K562 (cell line): ENCODE data around the gene CLDN10. TPM values are rescaled to one million over a fixed set of nuclear protein-coding genes. Genes with fewer than 3 reads are reported as not detected.

Source experiments
- PRMT5 ChIP-seq: sonication (generic); formaldehyde crosslinking; IDR thresholded peaks from 2 replicates; pipeline ENCODE4 v1.5.0; 2020; ENCODE audit warnings: missing genetic modification reagents
- ZC3H8 ChIP-seq: fragments of 450-650 bp; IDR thresholded peaks from 2 replicates; pipeline ENCODE4 v1.6.1; 2017
- ZFP30 ChIP-seq: fragments of 250-450 bp; sonication (Bioruptor Pico); IDR thresholded peaks from 2 replicates; pipeline ENCODE4 v1.8.0; 2022; ENCODE audit warnings: moderate library complexity, mild to moderate bottlenecking, inconsistent platforms, borderline replicate concordance
- polyA plus RNA-seq, 8 experiments: library from polyadenylated mRNA; depleted of rRNA in 4 of 8; stranded (reverse) in 5 of 8; unstranded in 3 of 8; fragments of >200 nt; fragmentation: Nextera tagmentation in 2 of 8; fragmentation: Illumina TruSeq in 1 of 8; extraction: Ambion mirVana in 2 of 8; extraction: Trizol in 1 of 8; gene quantifications; 2 replicates each; pipeline versions ENCODE4 v1.2.1 to v1.2.3, GENCODE V29; 2011 to 2014; ENCODE audit warnings: inconsistent platforms in 1 of 8, missing spikeins in 1 of 8
- total RNA-seq, 7 experiments: library from RNA; depleted of rRNA in 6 of 7; stranded (reverse); fragments of >200 nt in 6 of 7; fragmentation: Illumina TruSeq in 2 of 7; extraction: Trizol in 2 of 7; gene quantifications; 2 replicates each; pipeline versions ENCODE4 v1.2.1 to v1.2.3, GENCODE V29; 2011 to 2021; ENCODE audit warnings: low replicate concordance in 1 of 7
- TF ChIP-seq, protein P1 (sequence below): fragments of 150-350 bp; IDR thresholded peaks from 2 replicates; pipeline ENCODE4 v1.6.1; 2014; ENCODE audit warnings: low read depth, mild to moderate bottlenecking, low read length, borderline replicate concordance
- TF ChIP-seq, protein P2 (sequence below): sonication (generic); formaldehyde crosslinking; IDR thresholded peaks from 2 replicates; pipeline ENCODE4 v1.8.0; 2022; ENCODE audit warnings: mild to moderate bottlenecking, missing genetic modification reagents
- TF ChIP-seq, protein P3 (sequence below): fragments of 450-650 bp; formaldehyde crosslinking; IDR thresholded peaks from 2 replicates; pipeline ENCODE4 v1.4.0; 2020; ENCODE audit warnings: mild to moderate bottlenecking, moderate library complexity

CLDN10 gene
- total and polyA plus RNA-seq, 9 of the 15 experiments (the other 6 are each of a cell fraction or from before 2014, with no cell fraction given): not detected

- TF ChIP-seq, protein P1, sequence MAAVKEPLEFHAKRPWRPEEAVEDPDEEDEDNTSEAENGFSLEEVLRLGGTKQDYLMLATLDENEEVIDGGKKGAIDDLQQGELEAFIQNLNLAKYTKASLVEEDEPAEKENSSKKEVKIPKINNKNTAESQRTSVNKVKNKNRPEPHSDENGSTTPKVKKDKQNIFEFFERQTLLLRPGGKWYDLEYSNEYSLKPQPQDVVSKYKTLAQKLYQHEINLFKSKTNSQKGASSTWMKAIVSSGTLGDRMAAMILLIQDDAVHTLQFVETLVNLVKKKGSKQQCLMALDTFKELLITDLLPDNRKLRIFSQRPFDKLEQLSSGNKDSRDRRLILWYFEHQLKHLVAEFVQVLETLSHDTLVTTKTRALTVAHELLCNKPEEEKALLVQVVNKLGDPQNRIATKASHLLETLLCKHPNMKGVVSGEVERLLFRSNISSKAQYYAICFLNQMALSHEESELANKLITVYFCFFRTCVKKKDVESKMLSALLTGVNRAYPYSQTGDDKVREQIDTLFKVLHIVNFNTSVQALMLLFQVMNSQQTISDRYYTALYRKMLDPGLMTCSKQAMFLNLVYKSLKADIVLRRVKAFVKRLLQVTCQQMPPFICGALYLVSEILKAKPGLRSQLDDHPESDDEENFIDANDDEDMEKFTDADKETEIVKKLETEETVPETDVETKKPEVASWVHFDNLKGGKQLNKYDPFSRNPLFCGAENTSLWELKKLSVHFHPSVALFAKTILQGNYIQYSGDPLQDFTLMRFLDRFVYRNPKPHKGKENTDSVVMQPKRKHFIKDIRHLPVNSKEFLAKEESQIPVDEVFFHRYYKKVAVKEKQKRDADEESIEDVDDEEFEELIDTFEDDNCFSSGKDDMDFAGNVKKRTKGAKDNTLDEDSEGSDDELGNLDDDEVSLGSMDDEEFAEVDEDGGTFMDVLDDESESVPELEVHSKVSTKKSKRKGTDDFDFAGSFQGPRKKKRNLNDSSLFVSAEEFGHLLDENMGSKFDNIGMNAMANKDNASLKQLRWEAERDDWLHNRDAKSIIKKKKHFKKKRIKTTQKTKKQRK: no peak
- TF ChIP-seq, protein P2, sequence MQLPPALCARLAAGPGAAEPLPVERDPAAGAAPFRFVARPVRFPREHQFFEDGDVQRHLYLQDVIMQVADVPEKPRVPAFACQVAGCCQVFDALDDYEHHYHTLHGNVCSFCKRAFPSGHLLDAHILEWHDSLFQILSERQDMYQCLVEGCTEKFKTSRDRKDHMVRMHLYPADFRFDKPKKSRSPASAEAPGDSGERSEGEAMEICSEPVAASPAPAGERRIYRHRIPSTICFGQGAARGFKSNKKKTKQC (CRISPR knock-in tag): no peak
- no peak for TF ChIP-seq PRMT5 (CRISPR knock-in tag)
- TF ChIP-seq, protein P3, sequence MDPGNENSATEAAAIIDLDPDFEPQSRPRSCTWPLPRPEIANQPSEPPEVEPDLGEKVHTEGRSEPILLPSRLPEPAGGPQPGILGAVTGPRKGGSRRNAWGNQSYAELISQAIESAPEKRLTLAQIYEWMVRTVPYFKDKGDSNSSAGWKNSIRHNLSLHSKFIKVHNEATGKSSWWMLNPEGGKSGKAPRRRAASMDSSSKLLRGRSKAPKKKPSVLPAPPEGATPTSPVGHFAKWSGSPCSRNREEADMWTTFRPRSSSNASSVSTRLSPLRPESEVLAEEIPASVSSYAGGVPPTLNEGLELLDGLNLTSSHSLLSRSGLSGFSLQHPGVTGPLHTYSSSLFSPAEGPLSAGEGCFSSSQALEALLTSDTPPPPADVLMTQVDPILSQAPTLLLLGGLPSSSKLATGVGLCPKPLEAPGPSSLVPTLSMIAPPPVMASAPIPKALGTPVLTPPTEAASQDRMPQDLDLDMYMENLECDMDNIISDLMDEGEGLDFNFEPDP: no peak
- TF ChIP-seq ZFP30: no peak
- no peak for TF ChIP-seq ZC3H8
Measured at GRCh38 chr13:95547531-95548167, 4.9 kb upstream of the CLDN10 start (continued).
